ENCODE data around the gene MMRN1.

DNA sequence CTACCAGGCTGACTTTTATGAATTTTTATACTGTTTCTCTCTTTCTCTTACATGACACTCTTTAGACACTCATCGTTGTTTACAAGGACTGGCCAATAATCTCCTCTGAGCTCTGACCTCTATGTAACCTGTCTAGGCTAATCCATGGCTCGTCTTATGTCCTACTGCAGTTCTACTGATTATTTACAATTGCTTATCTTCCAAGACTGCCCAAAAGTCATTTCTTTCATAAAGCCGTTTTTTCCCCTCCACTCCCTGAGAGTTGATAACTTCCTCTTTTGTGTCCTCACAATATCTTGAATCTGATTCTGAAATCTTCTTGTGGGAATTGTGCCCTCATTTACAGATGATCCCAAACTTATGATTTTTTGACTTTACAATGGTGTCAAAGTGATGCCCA lies 39.4 kb upstream of the MMRN1 start:
- no peak for TF ChIP-seq POLR2A (IDR thresholded peaks at IDR 0.05)
- TF ChIP-seq, protein P1, sequence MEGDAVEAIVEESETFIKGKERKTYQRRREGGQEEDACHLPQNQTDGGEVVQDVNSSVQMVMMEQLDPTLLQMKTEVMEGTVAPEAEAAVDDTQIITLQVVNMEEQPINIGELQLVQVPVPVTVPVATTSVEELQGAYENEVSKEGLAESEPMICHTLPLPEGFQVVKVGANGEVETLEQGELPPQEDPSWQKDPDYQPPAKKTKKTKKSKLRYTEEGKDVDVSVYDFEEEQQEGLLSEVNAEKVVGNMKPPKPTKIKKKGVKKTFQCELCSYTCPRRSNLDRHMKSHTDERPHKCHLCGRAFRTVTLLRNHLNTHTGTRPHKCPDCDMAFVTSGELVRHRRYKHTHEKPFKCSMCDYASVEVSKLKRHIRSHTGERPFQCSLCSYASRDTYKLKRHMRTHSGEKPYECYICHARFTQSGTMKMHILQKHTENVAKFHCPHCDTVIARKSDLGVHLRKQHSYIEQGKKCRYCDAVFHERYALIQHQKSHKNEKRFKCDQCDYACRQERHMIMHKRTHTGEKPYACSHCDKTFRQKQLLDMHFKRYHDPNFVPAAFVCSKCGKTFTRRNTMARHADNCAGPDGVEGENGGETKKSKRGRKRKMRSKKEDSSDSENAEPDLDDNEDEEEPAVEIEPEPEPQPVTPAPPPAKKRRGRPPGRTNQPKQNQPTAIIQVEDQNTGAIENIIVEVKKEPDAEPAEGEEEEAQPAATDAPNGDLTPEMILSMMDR (IDR thresholded peaks at IDR 0.05) = no peak

Data from transverse colon (tissue), 3 donors.